SK-N-SH treated with all-trans-retinoic acid at 6 μM for 48 hours (cell line): Measurements from ENCODE around the gene CACNA2D2.

Experiments
- BACH2 ChIP-seq: fragments of 250-450 bp; sonication (Bioruptor Pico); IDR thresholded peaks from 2 replicates; pipeline ENCODE4 v1.9.0; 2021; ENCODE audit warnings: mild to moderate bottlenecking, borderline replicate concordance
- CSDC2 ChIP-seq: fragments of 250-450 bp; sonication (Bioruptor Pico); IDR thresholded peaks from 2 replicates; pipeline ENCODE4 v1.5.0; 2020; ENCODE audit warnings: mild to moderate bottlenecking, moderate library complexity
- ESRRG ChIP-seq: fragments of 250-450 bp; sonication (Bioruptor Pico); IDR thresholded peaks from 2 replicates; pipeline ENCODE4 v1.6.1; 2021; ENCODE audit warnings: mild to moderate bottlenecking
- PPARA ChIP-seq: fragments of 250-450 bp; sonication (Bioruptor Pico); IDR thresholded peaks from 2 replicates; pipeline ENCODE4 v1.5.0; 2020; ENCODE audit warnings: mild to moderate bottlenecking, borderline replicate concordance
- ZFP3 ChIP-seq: fragments of 250-450 bp; sonication (Bioruptor Pico); IDR thresholded peaks from 2 replicates; pipeline ENCODE4 v1.5.0; 2020; ENCODE audit warnings: mild to moderate bottlenecking, moderate library complexity
- ZFP30 ChIP-seq: fragments of 450-650 bp; formaldehyde crosslinking; IDR thresholded peaks from 2 replicates; pipeline ENCODE4 v1.5.0; 2022; ENCODE audit warnings: mild to moderate bottlenecking, moderate library complexity
- ZNF8 ChIP-seq: fragments of 450-650 bp; formaldehyde crosslinking; IDR thresholded peaks from 2 replicates; pipeline ENCODE4 v1.5.0; 2020; ENCODE audit warnings: mild to moderate bottlenecking, moderate library complexity
- TF ChIP-seq, protein P1 (sequence below): fragments of 250-450 bp; sonication (Bioruptor Pico); IDR thresholded peaks from 2 replicates; pipeline ENCODE4 v1.8.0; 2020; ENCODE audit warnings: mild to moderate bottlenecking, moderate library complexity, borderline replicate concordance
- TF ChIP-seq, protein P2 (sequence below): fragments of 250-450 bp; sonication (Bioruptor Pico); IDR thresholded peaks from 2 replicates; pipeline ENCODE4 v1.5.1; 2020; ENCODE audit warnings: low read depth, mild to moderate bottlenecking, moderate library complexity
- TF ChIP-seq, protein P3 (sequence below): fragments of 250-450 bp; sonication (Bioruptor Pico); IDR thresholded peaks from 2 replicates; pipeline ENCODE4 v1.8.0; 2021; ENCODE audit warnings: low read depth, mild to moderate bottlenecking, moderate library complexity, borderline replicate concordance

DNA sequence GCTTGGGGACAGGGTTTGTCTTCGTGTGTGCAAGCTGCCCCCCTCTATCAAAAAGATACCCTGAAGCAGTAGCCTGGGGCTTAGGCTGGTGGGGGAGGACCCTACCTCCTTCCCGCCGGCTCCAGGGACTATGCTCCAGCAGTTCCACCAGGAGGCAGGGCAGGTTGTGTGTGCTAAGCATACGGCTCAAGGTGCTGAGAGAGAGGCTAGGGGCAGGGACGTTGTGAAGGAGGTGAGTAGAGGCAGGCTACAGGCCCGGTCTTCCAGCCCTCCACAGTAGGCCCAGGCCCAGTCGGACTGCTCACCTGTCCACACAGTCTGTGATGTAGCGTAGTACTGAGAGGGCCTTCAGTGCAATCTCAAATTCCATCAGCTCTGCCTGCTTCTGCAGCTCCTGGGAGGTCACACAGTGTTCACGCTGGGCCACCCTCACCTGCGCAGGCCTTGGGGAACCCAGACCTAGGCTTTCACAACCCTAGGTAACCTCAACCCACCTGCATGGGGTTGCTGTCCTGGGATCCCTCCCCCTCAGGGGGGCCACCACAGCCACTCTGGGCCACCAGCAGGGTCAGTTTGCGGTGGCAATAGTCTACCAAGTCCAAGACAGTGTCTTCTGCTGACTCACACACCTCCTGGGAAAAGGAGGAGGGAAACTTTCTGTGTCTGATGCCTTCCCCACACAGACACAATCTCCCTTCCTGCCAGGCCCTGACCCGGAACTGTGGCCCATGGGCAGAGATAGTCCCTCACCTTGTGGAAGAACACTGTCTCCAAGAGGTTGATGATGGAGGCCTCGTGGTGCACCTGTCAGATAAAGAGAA, 160.4 kb downstream of the CACNA2D2 start:
- TF ChIP-seq, protein P1, sequence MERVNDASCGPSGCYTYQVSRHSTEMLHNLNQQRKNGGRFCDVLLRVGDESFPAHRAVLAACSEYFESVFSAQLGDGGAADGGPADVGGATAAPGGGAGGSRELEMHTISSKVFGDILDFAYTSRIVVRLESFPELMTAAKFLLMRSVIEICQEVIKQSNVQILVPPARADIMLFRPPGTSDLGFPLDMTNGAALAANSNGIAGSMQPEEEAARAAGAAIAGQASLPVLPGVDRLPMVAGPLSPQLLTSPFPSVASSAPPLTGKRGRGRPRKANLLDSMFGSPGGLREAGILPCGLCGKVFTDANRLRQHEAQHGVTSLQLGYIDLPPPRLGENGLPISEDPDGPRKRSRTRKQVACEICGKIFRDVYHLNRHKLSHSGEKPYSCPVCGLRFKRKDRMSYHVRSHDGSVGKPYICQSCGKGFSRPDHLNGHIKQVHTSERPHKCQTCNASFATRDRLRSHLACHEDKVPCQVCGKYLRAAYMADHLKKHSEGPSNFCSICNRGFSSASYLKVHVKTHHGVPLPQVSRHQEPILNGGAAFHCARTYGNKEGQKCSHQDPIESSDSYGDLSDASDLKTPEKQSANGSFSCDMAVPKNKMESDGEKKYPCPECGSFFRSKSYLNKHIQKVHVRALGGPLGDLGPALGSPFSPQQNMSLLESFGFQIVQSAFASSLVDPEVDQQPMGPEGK (CRISPR knock-in tag) = no peak
- TF ChIP-seq ESRRG (no peak), ZFP30 (no peak), PPARA (CRISPR knock-in tag) (no peak), CSDC2 (no peak), ZNF8 (no peak), BACH2 (CRISPR knock-in tag) (no peak), ZFP3 (no peak)
- TF ChIP-seq, protein P2, sequence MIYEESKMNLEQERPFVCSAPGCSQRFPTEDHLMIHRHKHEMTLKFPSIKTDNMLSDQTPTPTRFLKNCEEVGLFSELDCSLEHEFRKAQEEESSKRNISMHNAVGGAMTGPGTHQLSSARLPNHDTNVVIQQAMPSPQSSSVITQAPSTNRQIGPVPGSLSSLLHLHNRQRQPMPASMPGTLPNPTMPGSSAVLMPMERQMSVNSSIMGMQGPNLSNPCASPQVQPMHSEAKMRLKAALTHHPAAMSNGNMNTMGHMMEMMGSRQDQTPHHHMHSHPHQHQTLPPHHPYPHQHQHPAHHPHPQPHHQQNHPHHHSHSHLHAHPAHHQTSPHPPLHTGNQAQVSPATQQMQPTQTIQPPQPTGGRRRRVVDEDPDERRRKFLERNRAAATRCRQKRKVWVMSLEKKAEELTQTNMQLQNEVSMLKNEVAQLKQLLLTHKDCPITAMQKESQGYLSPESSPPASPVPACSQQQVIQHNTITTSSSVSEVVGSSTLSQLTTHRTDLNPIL = no peak
- TF ChIP-seq, protein P3, sequence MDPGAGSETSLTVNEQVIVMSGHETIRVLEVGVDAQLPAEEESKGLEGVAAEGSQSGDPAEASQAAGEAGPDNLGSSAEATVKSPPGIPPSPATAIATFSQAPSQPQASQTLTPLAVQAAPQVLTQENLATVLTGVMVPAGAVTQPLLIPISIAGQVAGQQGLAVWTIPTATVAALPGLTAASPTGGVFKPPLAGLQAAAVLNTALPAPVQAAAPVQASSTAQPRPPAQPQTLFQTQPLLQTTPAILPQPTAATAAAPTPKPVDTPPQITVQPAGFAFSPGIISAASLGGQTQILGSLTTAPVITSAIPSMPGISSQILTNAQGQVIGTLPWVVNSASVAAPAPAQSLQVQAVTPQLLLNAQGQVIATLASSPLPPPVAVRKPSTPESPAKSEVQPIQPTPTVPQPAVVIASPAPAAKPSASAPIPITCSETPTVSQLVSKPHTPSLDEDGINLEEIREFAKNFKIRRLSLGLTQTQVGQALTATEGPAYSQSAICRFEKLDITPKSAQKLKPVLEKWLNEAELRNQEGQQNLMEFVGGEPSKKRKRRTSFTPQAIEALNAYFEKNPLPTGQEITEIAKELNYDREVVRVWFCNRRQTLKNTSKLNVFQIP (CRISPR knock-in tag) = no peak
